HG03095 (cell line): ENCODE measurements around the gene FAM13A.
A peak's percentile ranks its signal among the peaks of the same experiment; 100 is the strongest.

Experiments
- ATAC-seq: cut with Tn5 transposase; IDR thresholded peaks from one replicate; pipeline ENCODE4 v1.9.1; 2021; ENCODE audit warnings: moderate library complexity; ENCODE audit not compliant: unreplicated experiment

The FAM13A gene

GRCh38 chr4:88818631-88819470 lies 238.1 kb downstream of the FAM13A start:
- ATAC-seq: no peak

- no peak for ATAC-seq
These were observed 239.2 kb downstream of the FAM13A start for GRCh38 chr4:88817740-88818139.

- no peak for ATAC-seq
These were observed 240.6 kb downstream of the FAM13A start for GRCh38 chr4:88816360-88816759.

DNA sequence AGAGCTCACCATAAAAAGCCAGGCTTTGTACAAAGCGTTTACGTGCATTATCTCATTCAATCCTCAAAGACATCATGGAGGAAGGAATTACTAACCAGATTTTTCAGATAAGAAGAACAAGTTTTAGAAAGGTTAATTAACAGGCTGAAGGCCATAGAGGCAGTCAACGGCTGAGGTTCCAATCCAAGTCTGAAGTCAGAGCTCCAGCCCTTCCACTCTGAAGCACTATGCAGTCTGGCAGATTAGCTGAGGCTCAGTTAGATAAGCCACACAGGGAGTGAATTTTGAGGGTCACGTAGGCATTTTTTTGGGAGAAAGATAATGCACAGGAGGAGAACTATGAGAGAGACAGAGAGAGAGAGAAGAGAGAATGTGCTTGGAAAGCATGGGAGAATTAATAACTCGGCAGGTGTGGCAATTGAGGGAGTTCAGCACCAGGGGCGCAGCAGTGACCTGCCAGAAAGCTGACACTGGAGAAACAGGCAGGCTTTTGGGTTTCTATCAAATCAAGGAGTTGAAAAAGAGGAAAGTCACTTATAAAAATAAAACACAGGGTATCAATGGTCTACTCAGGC lies 242.9 kb downstream of the FAM13A start:
- ATAC-seq: no peak

- ATAC-seq: no peak
These were observed 244.0 kb downstream of the FAM13A start for GRCh38 chr4:88813013-88813412.

DNA sequence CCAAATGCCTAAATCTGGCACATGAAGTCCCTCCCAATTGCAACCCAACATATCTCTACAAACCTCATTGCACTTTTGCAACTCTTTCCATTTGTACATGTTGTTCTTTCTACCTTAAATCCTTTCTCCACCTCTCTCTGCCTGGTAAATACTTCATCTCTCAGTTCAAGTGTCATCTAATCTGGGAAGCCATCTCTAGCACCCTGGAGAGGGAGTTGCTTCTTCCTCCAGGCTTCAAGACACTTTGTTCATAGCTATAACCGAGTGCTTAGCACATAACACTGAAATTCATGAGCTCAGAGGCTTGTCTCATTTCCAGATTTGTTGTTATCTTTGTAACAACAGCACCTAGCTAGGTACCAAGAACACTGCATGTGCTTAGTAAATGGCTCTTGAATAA lies 244.6 kb downstream of the FAM13A start:
- ATAC-seq: no peak

DNA sequence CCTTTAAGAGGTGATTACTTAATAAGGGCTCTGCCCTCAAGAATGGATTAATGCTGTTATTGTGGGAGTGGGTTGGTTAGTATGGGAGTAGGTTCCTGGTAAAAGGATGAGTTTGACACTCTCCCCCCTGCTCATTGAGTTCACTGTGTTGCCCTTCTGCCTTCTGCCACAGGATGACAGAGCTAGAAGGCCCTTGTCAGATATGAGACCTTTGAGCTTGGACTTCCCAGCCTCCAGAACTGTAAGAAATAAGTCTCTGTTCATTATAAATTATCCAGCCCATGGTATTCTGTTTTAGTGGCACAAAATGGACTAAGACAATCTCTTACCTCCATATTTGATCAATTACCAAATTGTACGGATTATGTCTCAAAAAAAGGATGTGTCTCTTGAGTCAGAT lies 245.1 kb downstream of the FAM13A start:
- no peak for ATAC-seq

GRCh38 chr4:88810325-88810724 lies 246.7 kb downstream of the FAM13A start:
- no peak for ATAC-seq

- ATAC-seq: no peak
These were observed 247.3 kb downstream of the FAM13A start for GRCh38 chr4:88809576-88810219.

GRCh38 chr4:88809101-88809500 lies 247.9 kb downstream of the FAM13A start:
- no peak for ATAC-seq

DNA sequence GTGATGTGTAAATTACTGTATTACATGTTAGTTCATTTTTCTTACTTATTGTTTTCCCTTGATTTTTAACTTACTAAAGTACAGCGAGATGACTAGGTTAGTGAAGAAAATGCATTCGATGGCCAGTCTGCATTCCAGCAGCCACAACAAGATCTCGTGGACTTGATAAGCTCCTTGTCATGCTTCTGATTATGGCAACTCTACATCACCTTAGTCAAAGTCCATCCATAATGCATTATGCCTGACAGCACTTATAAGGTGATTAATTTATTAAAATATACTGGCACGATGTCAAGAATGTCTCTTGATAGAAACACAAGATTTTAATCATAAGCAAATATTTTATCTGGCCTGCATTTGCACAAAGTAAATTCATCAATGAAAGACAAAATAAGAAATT lies 249.5 kb downstream of the FAM13A start:
- no peak for ATAC-seq

DNA sequence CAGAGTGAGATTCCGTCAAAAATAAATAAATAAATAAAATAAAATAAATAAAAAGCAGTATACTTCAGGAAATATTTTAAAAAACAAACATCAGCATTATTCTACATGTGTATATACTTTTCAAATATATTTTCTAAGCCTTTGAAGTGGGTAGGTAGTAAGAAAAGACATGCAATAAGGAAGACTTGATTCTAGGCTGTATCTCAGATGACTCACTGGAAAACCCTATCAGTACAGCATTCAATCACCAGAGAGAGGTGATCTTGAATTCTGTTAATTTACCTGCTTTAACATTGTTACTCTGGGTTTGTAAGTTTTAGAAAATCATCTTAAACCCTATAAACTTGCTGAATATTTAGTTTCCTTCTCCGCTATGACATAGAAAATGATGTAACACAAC lies 252.8 kb downstream of the FAM13A start:
- no peak for ATAC-seq

GRCh38 chr4:88803600-88804096 lies 253.3 kb downstream of the FAM13A start:
- ATAC-seq: peak; percentile 78

GRCh38 chr4:88802585-88803286 lies 254.2 kb downstream of the FAM13A start:
- ATAC-seq: no peak

DNA sequence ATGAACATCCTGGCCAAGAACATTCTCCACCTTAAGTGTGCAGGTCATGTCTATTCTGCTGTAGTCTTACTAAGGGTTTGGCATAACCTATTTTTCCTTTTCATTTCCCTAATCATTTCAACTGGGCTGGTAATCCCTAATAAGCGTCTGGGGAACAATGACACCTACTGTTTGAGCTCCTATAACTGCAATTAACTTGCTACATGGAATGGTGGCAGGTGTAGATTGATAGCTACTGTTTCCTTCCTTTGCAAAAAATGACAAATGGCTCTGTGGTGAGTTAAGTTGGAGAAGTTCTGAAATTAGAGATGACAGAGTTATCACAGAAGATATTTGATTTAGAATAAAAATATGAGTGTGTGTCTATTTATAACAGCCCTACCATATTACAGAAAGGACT lies 254.8 kb downstream of the FAM13A start:
- no peak for ATAC-seq

DNA sequence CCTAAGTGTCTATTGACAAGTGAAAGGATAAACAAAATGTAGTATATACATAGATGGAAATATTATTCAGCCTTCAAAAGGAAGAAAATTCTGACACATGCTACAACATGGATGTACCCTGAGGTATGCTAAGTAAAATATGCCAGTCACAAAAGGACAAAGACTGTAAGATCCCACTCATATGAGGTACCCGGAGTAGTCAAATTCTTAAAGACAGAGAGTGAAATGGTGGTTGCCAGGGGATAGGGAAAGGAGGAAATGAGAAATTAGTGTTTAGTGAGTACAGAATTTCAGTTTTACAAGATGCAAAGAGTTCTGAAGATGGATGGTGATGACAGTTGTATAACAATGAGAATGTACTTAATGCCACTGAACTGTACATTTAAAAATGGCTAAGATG lies 257.1 kb downstream of the FAM13A start:
- ATAC-seq: no peak

- no peak for ATAC-seq
These were observed 259.3 kb downstream of the FAM13A start for GRCh38 chr4:88797725-88798124.

DNA sequence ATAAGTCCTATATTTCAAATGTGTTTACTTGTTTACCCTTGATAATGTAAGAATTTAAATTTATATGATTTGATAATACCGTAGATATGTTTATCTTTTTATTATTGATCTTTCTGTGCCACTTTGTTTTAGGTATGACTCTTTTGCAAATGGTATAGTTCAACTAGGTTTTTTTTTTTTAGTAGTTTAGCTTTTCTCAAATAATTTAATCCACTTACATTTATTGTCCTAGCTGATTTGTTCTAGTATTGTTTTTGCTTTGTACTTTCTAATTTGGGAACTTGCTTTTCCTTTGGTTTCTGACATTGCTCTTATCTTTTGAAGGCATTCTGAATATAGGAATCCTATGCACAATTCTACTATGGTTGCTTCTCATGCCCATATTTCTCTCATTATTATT lies 260.4 kb downstream of the FAM13A start:
- no peak for ATAC-seq

GRCh38 chr4:88794952-88795351 lies 262.0 kb downstream of the FAM13A start:
- no peak for ATAC-seq

DNA sequence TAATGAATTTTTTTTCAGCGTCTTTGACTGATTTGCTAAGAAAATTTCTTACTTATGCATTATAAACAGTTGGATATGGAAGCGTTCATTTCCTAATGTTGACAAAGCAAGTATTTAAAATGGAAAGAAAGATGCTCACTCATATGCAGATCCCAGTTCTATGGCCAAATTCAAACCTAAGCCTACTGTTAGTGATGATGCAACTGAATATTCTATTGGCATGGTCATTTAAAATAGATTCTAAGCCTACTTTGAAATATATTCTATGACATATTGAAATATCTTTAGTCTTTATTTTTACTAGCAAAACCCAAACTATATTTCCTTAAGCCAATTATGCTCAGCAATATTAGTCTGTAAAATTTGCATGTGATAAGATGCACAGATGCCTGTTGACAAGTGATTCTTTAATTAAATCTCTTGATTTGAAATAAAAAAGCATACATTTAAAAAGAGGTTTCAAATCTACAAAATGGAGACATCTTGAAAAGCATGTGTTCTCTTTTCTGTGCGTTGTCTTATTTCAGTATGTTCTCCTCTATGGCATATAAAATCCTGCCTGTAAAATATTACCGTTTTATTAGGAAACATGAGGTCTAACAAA lies 262.8 kb downstream of the FAM13A start:
- ATAC-seq: no peak

GRCh38 chr4:88793475-88793874 lies 263.5 kb downstream of the FAM13A start:
- peak; percentile 45 for ATAC-seq
